Inflammatory macrophage (primary cell): Measurements from ENCODE around the gene ZNF23.

ENCODE experiments used
- DNase-seq, 2 donors: peaks; one replicate each; pipeline ENCODE4 v3.0.0-alpha.2; 2020 to 2022

Gene ZNF23

DNA sequence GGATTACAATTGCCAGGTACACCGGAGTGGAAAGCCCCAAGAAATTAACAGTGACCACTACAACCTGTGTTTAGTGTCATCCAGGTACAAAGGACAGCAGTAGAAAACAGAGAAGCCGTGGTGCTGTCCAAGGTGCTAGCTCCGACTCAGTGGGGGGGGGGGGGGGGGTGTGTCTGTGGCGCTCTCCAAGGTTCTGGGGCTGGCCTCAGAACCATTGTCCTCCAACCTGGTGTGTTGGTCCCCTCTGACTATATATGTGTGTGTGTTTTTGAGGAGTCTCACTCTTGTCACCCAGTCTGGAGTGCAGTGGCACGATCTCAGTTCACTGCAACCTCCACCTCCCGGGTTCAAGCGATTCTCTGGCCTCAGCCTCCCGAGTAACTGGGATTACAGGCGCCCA is 5.8 kb upstream of the ZNF23 start:
- DNase-seq, result peak in 1 of 2 donors; percentile 31

DNA sequence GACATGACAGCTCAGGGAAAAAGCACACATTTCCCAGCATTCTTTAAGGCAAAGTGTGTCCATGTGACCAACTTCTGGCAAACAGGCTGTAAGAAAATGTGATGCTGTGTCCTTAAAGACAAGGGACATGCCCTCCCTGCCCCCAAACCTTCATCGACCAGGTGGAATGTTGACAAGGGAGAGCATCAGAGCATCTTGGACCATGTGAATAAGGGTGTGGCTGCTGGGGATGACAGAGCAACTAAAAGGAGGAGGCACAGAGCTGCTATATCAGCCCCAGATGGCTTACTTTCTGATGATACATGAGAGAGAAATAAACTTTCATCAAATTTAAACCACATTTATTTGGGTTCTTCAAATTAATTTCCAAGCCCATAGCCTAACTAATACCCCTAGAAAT is 2.2 kb upstream of the ZNF23 start:
- DNase-seq, result no peak

DNA sequence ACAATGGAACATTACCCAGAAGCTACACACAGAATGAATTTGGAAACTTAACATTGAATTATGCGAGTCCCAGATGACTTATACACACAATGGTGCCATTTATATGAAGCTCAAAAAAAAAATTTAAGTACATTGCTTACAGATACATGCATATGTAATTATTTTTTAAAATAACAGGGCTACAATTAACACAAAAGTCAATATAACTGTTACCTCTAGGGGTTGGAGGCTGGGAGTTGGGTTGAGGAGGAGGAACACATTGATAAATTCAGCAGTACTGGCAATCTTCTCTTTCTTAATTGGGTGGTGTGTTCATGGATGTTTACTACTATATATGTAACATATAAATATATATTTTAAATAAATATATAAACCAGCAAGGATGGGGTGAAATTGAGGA is 1.1 kb downstream of the ZNF23 start:
- no peak for DNase-seq

DNA sequence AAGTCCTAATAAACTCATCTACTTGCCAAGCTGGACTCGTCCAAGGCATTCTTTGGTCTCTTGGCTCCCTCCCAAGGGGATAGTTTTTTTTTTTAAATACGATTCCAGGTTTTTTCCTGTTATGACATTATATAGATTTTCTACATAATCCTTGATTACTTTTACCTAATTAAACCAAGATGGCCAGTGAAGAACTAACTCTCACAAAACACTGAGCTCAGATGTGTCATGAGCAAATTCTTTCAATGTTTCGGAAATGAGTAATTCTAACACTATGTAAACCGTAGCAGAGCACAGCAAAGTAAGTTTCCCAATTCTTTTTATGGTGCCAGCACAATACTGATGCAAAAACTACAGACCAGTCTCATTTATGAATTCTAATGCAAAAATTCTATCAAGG is 1.8 kb downstream of the ZNF23 start:
- no peak for DNase-seq

GRCh38 chr16:71459510-71459909 is 2.5 kb downstream of the ZNF23 start:
- DNase-seq, result no peak

DNA sequence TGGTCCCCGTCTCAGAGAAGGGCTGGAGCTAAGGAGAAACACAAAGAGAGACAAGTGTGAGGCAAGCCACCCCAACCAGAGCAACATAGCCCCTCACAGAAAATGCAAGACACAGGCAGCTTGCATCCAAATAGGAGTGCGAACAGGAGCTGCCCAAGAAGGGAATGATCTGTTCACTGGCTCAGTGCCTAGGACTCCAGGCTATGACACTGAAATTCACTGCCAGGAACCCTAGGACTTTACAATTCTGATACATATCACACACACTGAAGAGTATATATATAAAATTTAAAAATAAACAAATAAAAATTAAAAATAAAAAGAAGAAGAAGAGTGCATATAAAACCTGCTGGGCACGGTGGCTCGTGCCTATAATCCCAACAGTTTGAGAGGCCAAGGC is 5.2 kb downstream of the ZNF23 start:
- no peak for DNase-seq

GRCh38 chr16:71453036-71453435 is 9.0 kb downstream of the ZNF23 start:
- no peak for DNase-seq

GRCh38 chr16:71449020-71449419 is 13.0 kb downstream of the ZNF23 start:
- no peak for DNase-seq

- DNase-seq, result no peak
Observed at GRCh38 chr16:71448274-71448866, 13.7 kb downstream of the ZNF23 start.

GRCh38 chr16:71443714-71444113 is 18.3 kb downstream of the ZNF23 start:
- no peak for DNase-seq

DNA sequence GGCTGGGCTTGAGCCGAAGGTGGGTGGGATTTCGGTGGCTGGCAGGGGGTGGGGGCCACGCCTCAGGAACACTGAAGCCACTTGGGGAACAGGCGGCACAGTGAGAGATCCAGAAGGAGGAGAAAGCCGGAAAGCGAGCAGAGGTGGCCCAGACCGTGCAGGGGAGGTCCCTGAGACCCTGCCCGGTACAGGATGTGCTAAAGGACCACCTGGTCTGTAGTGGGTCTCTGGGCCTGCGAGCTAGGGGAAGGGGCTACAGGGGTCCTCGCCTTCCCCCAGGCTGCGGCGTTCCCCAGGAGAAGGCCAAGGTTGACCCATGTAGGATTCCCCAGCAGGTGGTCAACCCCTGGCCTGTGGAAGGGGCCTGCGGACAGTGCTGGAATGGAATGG is 20.0 kb downstream of the ZNF23 start, which contains the start of gene TLE7:
Gene TLE7 (minus strand): TSS at position 4 of the 390 bp plus-strand sequence. CDS start 8,730 bp downstream, outside the sequence.
- no peak for DNase-seq

DNA sequence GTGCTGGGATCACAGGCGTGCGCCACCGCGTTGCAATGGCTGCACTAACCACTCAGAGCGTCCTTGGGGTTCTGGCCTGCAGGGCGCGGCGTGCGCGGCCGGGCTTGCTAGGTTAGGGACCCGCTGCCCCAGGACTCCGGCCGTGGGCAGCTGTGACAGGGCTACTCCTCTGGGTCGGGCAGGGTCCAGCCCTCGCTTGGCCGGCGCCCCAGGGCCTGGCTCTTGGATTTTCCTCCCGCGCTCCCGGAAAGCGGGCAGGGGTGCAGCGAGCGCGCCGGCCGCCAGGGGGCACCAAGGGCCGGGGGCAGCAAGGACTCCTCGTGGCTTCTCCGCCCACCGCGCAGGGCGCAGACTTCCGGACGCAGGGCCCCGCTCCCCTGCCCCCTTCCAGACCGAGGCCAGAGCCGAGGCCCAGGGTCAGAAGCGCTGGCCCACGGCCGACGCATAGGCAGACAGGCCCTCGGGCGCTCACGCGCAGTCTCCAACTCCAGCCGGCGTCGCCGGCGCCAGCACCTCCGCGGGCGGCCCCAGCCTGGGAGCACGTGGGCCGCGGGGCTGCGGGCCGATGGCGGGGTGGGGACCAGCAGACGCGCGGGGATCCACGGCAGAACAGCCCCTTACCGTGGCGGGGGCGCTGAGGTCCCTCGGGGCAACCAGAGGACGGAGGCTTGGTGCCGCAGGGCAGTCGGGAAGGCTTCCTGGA is 20.5 kb downstream of the ZNF23 start:
- no peak for DNase-seq

DNA sequence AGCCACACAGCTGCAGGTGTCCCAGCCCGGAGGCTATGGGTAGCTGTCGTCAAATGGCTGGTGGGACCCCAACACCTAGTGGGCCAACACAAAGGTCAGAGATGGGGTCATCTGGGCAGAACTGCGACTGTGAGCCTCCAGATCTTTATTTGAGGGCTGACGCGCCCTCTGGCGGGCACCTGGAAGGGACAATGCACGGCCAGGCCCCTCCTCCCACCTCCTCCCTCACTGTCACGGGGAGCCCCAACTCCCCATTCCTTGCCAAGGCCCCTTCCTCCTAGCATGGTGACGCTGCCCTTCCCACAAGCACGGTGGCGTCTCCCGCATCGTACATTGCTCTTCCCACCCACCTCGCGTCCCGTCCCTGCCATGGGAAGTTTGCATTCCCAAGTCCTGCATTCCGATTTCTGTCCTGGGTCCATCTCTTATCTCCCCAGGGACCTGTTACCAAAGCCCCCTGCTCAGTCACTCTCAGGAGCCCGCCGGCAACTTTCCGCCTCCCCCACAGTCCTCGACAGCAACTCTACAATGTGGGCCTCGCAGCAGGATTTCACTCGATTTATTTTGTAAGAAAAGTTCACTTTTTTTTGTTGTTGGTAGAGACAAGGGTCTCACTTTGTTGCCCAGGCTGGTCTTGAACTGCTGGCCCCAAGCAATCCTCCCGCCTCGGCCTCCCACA is 21.2 kb downstream of the ZNF23 start:
- DNase-seq, result no peak

- DNase-seq, result no peak
Observed at GRCh38 chr16:71439523-71439922, 22.5 kb downstream of the ZNF23 start.

GRCh38 chr16:71436473-71436872 is 25.6 kb downstream of the ZNF23 start:
- DNase-seq, result no peak

DNA sequence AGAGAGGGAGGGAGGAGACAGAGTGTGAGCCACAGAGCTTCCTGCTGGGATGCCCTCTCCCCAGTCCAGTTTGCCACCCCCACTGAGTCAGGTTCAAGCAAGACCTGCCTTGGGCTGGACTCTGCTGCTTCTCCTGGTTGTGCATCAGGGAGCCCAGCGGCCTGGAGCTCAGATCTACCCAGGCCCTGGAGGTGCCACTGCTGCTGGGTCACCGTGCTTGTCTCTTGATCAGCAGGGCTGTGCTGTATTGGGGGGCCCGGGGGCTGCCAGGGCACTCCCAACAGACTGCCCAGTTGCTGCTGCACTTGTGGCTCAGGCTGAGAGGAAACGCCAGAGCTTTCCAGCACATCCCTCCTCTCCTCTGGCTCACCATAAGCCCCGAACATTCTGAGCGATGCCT is 29.1 kb downstream of the ZNF23 start:
- no peak for DNase-seq

GRCh38 chr16:71431991-71432390 is 30.1 kb downstream of the ZNF23 start:
- DNase-seq, result no peak

DNA sequence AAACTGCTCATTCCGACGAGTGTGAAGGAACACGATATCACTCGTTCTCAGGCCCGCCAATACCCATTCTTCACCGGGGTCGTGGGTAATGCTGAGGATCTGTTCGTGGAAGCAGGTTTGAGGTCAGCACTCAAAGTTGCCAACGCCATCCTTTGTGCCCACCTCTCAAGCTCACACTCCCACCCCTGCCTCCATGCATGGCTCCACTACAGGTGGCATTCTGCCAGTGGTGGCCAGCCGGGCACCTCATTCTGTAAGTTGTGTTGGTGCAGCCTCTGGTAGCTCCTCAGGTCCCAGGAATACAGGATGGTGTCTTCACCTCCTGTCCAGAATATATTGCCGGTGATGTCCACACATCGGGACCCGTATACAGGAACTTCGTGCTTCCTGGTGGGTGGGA is 30.9 kb downstream of the ZNF23 start:
- DNase-seq, result no peak

DNA sequence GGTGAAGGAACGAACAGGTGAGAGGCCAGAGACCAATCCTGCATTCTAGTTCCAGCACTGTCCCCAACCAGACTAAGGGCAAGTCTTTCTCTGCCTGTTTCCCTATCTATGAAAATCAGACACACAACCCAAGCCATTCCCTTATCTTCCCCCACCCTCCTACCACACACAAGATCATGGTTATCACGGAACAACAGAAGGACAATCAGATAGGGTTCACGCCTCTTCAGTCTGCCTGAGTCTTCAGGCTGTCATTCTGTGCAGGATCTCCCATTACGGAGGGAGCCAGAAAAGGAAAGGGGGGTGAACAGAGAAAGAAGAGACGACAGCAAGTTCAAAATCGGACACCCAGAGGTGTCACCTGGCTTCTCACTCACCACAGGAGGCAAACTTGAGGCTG is 31.3 kb downstream of the ZNF23 start:
- no peak for DNase-seq

- no peak for DNase-seq
Observed at GRCh38 chr16:71429581-71429980, 32.5 kb downstream of the ZNF23 start.

- DNase-seq, result no peak
Observed at GRCh38 chr16:71428883-71429282, 33.2 kb downstream of the ZNF23 start.

GRCh38 chr16:71428385-71428784 is 33.7 kb downstream of the ZNF23 start:
- DNase-seq, result no peak

DNA sequence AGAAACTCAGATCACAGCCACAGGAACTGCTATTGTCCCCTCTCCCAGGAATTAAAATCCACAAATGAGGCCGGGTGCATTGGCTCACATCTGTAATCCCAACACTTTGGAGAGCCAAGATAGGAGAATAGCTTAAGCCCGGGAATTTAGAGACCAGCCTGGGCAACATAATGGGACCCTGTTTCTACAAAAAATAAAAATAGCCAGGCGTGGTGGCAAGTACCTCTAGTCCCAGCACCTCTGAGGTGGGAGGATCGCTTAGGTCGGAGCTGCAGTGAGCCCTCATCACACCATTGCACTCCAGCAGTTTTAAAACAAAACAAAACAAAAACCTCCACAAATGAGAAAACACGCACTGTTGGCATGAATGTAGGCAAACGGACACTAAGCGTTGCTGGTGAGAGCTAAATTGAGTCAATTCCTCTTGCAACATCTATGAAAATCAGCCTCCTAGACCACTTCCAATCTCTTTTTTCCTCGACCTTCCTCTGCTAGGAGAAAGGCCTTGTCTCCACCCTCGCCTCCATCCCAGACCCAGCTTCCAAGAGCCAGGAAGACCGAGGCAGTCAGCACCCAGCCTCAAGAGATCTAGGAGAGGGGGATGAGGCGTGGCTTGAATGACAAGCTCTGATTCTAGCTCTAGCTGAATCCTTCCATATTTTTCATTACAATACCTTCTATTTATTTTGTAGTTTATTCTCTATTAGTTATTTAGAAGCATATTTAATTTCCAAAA is 35.0 kb downstream of the ZNF23 start:
- DNase-seq, result no peak
